Measurements from ENCODE around the gene DIO1.
"Not testable (repeated sequence)": the region's sequence is repeated elsewhere in the genome, so short reads cannot be mapped to it uniquely, and the experiment has no call there.

The DIO1 gene

GRCh38 chr1:53893999-53894636 is at the start of gene DIO1:
Gene DIO1 (plus strand): TSS chr1:53894187. CDS start chr1:53894211, 24 bp downstream.
- no peak for DNase-seq (ENCODE audit: low read depth in 2 of 2)

- no peak for DNase-seq (ENCODE audit: low read depth in 2 of 2)
These were observed 46.0 kb upstream of the DIO1 start for GRCh38 chr1:53847980-53848379.

GRCh38 chr1:53850082-53850673 is 43.8 kb upstream of the DIO1 start:
- no peak for DNase-seq (ENCODE audit: low read depth in 2 of 2)

- DNase-seq (ENCODE audit: low read depth in 2 of 2) = no peak
These were observed 42.3 kb upstream of the DIO1 start for GRCh38 chr1:53851571-53852285.

GRCh38 chr1:53860967-53861411 is 33.0 kb upstream of the DIO1 start:
- peak in 1 of 2 donors; percentile 20 for DNase-seq (ENCODE audit: low read depth in 2 of 2)

- DNase-seq (ENCODE audit: low read depth in 2 of 2) = no peak
These were observed 31.5 kb upstream of the DIO1 start for GRCh38 chr1:53862507-53862906.

- no peak for DNase-seq (ENCODE audit: low read depth in 2 of 2)
These were observed 25.4 kb upstream of the DIO1 start for GRCh38 chr1:53868565-53868964.

- no peak for DNase-seq (ENCODE audit: low read depth in 2 of 2)
These were observed 24.4 kb upstream of the DIO1 start for GRCh38 chr1:53869454-53870117.

GRCh38 chr1:53871221-53871620 is 22.8 kb upstream of the DIO1 start:
- no peak for DNase-seq (ENCODE audit: low read depth in 2 of 2)

- DNase-seq (ENCODE audit: low read depth in 2 of 2) = no peak
These were observed 22.1 kb upstream of the DIO1 start for GRCh38 chr1:53871773-53872484.

GRCh38 chr1:53875150-53875549 is 18.8 kb upstream of the DIO1 start:
- not testable (repeated sequence) for DNase-seq (ENCODE audit: low read depth in 2 of 2)

- DNase-seq (ENCODE audit: low read depth in 2 of 2) = no peak
These were observed 15.4 kb upstream of the DIO1 start for GRCh38 chr1:53878492-53879105.

- DNase-seq (ENCODE audit: low read depth in 2 of 2) = not testable (repeated sequence)
These were observed 12.1 kb upstream of the DIO1 start for GRCh38 chr1:53881853-53882252.

- not testable (repeated sequence) for DNase-seq (ENCODE audit: low read depth in 2 of 2)
These were observed 10.4 kb upstream of the DIO1 start for GRCh38 chr1:53883600-53883999.

GRCh38 chr1:53888681-53889080 is 5.3 kb upstream of the DIO1 start:
- no peak for DNase-seq (ENCODE audit: low read depth in 2 of 2)

- DNase-seq (ENCODE audit: low read depth in 2 of 2) = peak; percentile 72 to 82
These were observed 4.4 kb upstream of the DIO1 start, which contains the start of gene YIPF1 for GRCh38 chr1:53889304-53890298. Gene YIPF1 (minus strand): TSS chr1:53889797. CDS start chr1:53888937, 860 bp downstream.

GRCh38 chr1:53890522-53890941 is 3.5 kb upstream of the DIO1 start:
- no peak for DNase-seq (ENCODE audit: low read depth in 2 of 2)

- no peak for DNase-seq (ENCODE audit: low read depth in 2 of 2)
These were observed 3.0 kb upstream of the DIO1 start for GRCh38 chr1:53891018-53891417.

- DNase-seq (ENCODE audit: low read depth in 2 of 2) = no peak
These were observed 2.3 kb upstream of the DIO1 start for GRCh38 chr1:53891678-53892077.

- DNase-seq (ENCODE audit: low read depth in 2 of 2) = no peak
These were observed 1.1 kb upstream of the DIO1 start for GRCh38 chr1:53892911-53893310.
